GM12801 (cell line): ENCODE results near the gene TALDO1.

Experiments used
- CTCF ChIP-seq: IDR thresholded peaks from one replicate; pipeline ENCODE4 v1.5.1; 2011; ENCODE audit warnings: control low read depth; ENCODE audit not compliant: insufficient read length; ENCODE audit errors: extremely low read depth

Gene TALDO1

GRCh38 chr11:729492-730074 is 17.7 kb upstream of the TALDO1 start:
- no peak for TF ChIP-seq CTCF

GRCh38 chr11:733072-733471 is 14.2 kb upstream of the TALDO1 start:
- no peak for TF ChIP-seq CTCF

GRCh38 chr11:737366-737765 is 9.9 kb upstream of the TALDO1 start:
- TF ChIP-seq CTCF, result no peak

- TF ChIP-seq CTCF, result no peak
Observed at GRCh38 chr11:742156-742546, 5.1 kb upstream of the TALDO1 start.

GRCh38 chr11:742571-743201 is 4.6 kb upstream of the TALDO1 start:
- no peak for TF ChIP-seq CTCF

- TF ChIP-seq CTCF, result no peak
Observed at GRCh38 chr11:745428-745827, 1.8 kb upstream of the TALDO1 start.

- no peak for TF ChIP-seq CTCF
Observed at GRCh38 chr11:746289-747157, 741 bp upstream of the TALDO1 start.
